ENCODE measurements around the gene ZFP64.
"Not testable (repeated sequence)": the region's sequence is repeated elsewhere in the genome, so short reads cannot be mapped to it uniquely, and the experiment has no call there.

Gene ZFP64

GRCh38 chr20:52201395-52201794, 9.8 kb upstream of the ZFP64 start:
- DNase-seq = peak; percentile 86

DNA sequence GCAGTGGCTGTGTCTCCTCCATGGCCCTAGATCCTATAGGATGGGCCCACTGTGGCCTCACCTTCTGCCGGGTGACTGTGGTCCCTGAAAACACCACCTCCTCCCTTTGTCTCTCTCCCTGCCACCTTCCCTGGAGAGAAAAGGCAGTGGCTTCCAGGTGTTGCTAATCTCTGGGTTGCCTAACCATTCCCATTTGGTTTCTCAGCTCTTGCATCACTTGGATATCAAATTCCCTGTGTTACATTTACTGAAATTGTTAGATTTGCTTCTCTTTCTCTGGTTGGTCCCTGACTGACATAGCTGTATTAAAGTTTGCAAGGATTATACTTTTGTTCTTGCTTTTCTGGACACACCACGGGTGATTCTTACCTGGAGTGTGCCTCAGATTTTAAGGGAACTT, 9.3 kb upstream of the ZFP64 start:
- no peak for DNase-seq

- DNase-seq = no peak
These were observed 5.3 kb upstream of the ZFP64 start for GRCh38 chr20:52196845-52197244.

DNA sequence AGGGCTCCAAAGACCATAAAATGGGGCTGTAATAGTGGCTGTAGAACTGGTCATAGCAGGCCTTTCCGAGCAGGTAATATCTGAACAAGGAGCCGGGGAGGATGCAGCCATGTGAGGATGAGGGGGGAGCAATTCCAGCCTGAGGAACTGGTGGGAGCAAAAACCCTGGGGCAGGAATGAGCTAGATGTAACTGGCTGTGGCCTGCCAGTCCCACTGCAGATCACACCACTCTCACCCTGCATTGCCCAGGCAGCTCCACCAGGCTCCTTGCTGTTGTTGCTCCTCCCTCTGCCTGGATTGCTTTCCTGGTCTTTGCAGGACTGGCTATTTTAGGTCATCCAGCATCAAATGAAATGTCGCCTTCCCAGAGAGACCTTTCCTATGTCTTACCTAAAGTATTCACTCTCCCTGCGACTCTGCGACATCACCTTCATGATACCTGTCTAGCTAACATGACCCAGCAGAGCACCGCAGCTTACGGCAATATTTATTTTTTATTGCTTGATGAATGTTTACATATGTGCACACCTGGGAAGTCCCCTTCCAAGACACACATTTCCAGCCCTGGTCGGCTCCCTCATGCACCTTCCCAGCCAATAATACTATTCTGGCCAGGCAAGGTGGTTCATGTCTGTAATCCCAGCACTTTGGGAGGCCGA, 2.4 kb upstream of the ZFP64 start:
- DNase-seq = no peak

DNA sequence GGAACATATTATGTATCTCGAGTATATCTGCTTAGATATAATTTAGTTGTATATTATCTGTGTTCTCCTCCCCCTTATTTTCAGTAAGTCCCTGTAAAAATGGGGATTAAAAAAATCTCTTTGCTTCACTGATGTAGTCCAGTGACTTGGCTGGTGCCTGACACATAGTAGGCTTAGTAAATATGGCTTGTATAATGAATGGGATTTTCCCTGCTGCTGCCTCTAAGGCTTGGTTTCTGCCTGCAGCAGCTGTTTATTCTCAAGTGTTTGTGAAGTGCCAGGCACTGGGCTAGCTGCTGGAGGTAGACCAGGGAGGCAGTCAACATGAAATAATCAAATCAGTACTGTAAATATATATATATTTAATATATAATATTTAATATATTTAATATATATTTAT, 1.6 kb upstream of the ZFP64 start:
- no peak for DNase-seq

DNA sequence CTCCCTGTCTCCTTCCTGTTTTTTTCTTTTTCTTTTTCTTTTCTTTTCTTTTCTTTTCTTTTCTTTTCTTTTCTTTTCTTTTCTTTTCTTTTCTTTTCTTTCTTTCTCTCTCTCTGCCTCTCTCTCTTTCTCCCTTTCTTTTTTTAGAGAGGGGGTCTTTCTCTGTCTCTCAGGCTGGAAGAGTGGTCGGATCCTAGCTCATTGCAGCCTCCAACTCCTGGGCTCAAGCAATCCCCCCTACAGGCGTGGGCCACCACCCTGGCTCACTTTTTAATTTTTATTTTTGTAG, 1.1 kb upstream of the ZFP64 start:
- not testable (repeated sequence) for DNase-seq

DNA sequence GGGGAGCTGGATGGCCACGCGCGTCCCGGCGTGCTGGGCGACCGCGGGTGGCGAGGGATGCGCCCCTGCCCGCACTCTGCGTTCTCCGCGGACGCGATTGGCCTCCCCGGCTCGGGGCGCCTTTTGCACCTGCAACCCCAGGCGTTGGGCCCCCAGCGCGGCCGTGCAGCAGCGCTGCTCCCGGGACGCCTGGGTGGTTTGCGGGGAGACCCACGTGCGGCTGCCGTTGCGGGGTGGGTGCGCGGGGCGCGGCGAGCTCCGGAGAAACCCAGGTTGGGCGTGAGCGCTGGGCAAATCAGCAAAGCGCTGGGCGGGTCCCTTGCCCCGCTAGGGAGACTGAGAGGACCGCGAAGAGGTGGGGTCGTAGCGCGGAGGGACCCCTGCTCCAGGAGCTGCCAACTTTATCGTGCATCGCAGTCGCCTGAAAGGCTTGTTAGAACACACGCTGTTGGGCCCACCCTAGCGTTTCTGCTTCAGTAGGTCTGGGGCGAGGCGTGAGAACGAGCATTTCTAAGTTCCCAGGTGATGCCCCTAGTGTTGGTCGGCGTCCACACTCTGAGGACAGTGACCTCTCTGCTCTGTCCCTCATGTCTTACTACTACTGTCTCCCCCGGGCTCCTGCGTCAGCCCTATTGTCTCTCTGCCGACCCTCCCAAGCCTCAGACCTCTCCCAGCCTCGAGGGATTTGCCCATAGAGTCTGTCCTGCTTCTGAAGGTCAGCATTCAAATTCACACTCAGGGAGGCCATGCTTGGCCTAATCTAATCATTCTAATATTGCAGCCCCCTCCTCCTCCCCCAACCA, 538 bp upstream of the ZFP64 start:
- DNase-seq = no peak

DNA sequence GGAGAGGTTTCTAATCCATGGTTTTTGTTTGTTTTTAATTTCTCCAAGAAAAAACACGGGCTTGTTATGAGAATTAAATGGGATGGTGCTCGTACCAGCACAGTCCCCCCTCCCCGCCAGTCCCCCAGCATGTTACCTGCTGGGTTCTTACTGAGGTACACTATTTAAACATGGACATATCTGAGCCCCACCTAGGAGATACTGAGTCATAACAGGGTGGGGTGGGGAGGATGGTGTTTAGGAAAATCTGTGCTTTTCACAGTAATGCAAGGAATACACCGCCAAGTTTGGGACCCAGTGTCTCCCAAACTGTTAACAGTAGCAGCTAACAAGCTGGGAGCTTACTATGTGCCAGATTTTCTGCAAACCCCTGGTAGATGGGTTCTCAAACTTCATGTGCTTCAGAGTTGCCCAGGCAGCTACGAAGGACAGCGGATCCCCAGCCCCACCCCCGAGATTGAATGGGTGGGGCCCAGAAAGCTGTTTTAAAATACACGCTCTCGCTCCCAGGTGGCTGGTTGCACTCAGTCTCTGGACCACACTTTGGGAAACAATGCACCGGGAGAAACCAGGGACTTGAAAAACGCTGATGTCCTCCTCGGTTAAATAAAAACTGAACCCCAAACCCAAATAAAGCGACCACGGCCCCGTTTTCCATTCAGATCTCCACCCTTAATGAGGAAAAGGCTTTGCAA, 995 bp downstream of the ZFP64 start:
- DNase-seq = no peak

DNA sequence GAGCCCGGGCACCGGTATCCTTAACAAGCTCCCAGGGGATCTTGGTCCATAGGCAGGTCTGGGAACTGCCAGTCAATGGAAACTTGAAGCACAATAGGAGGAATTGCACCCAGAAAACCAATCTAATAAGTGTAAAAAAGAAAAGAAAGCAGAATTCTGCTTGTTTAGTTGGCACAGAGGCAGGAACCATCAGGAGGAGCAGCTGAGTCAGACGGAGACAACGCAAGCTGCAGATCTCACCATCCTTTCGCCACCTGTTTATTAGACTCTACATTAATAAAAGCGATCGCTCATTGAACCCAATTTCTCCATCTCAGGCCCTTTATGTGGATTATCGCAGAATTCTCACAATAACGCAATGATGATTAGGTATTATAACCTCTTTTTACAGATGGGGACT, 9.8 kb downstream of the ZFP64 start:
- no peak for DNase-seq

- DNase-seq = no peak
These were observed 11.3 kb downstream of the ZFP64 start for GRCh38 chr20:52180180-52180840.

- DNase-seq = no peak
These were observed 12.0 kb downstream of the ZFP64 start for GRCh38 chr20:52179331-52180179.

GRCh38 chr20:52178691-52179090, 12.9 kb downstream of the ZFP64 start:
- DNase-seq = no peak

GRCh38 chr20:52175840-52176239, 15.7 kb downstream of the ZFP64 start:
- DNase-seq = no peak

DNA sequence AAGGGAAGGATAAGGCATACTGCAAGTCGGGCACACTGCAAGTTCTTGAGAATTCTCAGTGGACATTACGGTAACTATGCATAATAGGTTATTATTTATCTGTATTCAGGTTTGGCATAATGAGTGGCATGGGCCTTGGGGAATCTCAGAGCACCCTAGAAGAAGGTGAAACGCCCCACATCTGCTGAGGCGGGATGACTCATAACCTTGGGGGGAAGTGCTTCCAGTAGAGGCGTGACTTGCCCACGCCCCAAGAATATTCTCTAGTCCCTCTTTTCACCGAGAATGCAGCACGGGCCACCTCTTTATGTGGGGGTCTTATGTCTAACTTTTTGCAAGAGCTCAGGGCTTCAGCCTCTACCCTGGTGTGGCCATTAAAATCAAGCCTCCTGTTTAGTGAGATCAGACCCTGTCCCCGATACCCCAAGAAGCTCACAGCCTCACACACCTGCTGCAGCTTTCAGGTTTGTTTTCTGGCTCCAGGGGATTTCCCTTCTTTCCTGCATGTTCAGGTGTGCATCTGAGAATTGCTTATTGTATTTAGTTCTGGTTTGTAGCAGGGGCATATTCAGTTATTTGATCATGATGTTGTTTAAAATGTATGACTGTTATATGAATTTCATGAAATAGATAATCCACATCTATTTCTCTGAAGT, 19.1 kb downstream of the ZFP64 start:
- no peak for DNase-seq

DNA sequence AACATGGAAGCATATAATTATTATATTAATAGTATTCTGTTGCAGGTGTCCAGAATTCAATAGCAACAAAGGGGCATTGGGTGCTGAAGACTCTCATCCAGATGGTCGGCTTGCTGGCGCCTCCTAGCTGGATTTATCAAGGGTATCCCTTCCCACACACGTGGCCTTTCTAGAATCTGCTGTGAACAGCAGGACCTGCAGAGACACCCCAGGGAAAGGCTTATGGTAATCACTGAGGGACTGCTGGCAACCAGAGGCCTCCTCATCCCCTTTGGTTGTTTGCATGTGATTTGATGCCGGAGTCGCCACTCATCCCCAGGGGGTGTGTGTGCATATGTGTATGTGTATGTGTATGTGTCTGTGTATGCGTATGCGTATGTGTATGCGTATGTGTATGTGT, 20.6 kb downstream of the ZFP64 start:
- DNase-seq = no peak

GRCh38 chr20:52168116-52168515, 23.5 kb downstream of the ZFP64 start:
- DNase-seq = no peak

DNA sequence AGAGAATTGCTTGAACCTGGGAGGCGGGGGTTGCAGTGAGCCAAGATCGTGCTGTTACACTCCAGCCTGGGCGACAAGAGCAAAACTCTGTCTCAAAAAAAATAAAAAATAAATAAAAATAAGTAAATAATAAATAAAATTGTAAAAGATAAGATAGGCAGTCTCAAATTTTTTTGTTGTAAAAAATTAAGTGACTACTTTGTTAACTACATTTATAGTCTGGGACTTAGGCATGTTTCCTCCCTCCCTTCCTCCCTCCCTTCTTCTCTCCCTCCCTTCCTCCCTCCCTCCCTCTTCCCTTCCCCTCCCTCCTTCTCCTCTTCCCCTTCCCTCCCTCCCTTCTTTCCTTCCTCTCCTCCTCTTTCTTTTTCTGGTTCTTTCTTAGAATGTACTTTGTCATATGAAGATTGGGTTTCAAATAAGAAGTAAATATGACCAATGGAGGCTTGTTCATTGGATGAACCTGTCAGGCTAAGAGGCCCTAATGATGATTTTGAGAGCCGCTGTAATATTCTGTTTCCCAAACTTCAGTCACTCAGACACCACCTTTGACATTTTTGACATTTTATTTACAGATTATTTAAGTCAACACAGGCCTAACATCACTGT, 24.2 kb downstream of the ZFP64 start:
- DNase-seq = no peak

DNA sequence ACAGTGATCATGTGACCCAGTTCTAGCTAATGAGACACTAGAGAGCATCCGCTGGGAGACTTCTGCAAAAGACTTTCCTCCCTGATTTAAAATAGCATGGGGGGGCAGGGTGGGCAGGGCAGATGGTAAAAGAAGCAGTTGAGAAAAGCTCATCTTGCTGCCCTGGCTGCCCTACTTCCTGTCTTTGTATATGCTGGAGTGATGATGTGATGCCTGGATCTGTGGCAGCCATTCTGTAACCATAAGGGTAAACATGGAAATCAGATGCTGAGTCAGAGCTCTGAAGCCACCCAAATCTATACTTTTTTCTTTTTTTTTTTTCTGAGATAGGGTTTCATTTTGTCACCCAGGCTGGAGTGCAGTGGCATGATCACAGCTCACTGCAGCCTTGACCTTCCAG, 25.4 kb downstream of the ZFP64 start:
- no peak for DNase-seq

DNA sequence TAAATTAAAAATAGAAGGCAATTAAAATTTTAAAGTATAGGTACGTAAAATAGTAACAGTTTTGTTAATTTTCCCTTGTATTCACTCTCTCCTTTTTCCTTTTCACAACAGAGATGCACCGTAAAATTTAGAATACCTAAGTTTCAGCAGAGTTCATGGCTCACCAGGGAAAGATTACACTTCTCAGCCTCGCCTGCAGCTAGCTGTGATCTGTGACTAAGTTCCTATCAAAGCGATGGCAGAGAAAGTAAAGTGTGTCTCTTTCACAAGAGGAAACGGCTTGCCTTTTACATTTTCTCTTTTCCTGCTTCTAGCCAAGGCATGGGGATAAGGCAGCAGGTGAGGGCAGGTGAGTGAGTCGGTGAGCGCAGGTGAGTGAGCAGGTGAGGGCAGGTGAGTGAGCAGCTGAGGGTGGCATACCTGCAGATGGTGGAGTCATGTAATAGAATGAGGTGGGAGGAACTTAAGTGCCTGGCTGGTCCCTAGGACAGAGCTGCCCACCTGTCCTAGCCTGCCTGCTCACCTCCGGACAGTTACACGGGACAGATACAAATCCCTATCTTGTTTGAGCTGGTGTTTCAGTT, 30.9 kb downstream of the ZFP64 start:
- DNase-seq = no peak

DNA sequence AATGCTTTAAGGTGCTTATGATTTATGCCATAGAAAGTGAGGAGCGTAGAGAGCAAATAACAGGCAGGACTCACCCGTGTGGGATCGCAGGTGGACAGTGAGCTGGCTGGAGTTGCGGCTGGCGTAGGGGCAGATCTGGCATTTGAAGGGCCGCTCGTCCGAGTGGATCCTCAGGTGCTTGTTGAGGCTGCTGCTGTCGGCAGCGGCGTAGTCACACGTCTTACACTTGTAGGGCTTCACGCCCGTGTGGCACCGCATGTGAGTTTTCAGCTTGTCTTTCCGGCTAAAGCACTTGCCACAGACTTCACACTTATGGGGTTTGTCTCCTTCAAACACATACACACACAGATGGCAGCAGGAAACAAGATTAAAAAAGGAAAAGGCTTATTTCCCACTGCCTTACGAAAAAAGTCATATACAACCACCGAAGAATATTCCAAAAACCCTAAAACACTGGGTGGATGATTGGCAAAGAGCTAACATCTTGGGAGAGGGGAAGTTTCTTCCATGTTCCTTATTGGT, 31.5 kb downstream of the ZFP64 start:
- DNase-seq = no peak

DNA sequence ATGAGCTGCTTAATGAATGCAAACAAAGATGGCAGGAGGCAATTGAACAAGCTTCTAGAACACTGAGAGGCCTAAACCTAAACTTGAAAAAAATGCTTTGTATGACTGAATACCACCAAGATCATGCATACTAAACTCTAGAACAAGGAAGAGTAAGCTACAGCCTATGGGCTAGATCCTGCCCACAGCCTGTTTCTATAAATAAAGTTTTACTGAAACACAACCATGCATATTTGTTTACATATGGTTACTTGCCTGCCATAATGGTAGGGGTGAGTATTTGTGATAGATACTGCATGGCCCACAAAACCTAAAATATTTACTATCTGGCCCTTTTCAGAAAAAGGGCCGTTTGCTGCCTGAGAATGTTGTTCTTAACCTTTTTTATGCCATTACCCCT, 37.0 kb downstream of the ZFP64 start:
- DNase-seq = no peak

Data from NCI-H1436 treated with DMSO at 0.1 percent for 48 hours (cell line).